HEK293T (cell line): ENCODE results near the gene CCDC33.

Experiments
- CTCF ChIA-PET: fragments of 350-600 bp; formaldehyde crosslinking; extraction: SDS; loops from one replicate; lab custom pipeline; 2021; ENCODE audit warnings: antibody characterized with exemption, inconsistent platforms; lab: Yijun Ruan, JAX
- POLR2A ChIA-PET: fragments of 350-600 bp; formaldehyde crosslinking; extraction: SDS; loops from one replicate; lab custom pipeline; 2020; ENCODE audit warnings: antibody characterized with exemption, inconsistent platforms; lab: Yijun Ruan, JAX
- DNase-seq: peaks from one replicate; pipeline ENCODE4 v3.0.0; 2012; ENCODE audit warnings: mixed read lengths; ENCODE audit errors: extremely low spot score
- ARNT ChIP-seq: fragments of 450-650 bp; IDR thresholded peaks from 2 replicates; pipeline ENCODE4 v1.6.1; 2017; ENCODE audit warnings: mild to moderate bottlenecking
- BHLHE40 ChIP-seq: fragments of 450-650 bp; IDR thresholded peaks from 2 replicates; pipeline ENCODE4 v1.6.1; 2016; ENCODE audit warnings: mild to moderate bottlenecking, moderate library complexity, borderline replicate concordance
- CTBP1 ChIP-seq: fragments of 450-650 bp; IDR thresholded peaks from 2 replicates; pipeline ENCODE4 v1.6.1; 2016; ENCODE audit warnings: borderline replicate concordance
- ELF4 ChIP-seq: fragments of 450-650 bp; IDR thresholded peaks from 2 replicates; pipeline ENCODE4 v1.6.1; 2017; ENCODE audit warnings: antibody characterized with exemption
- FOXA1 ChIP-seq: fragments of 450-650 bp; IDR thresholded peaks from 2 replicates; pipeline ENCODE4 v1.6.1; 2016; ENCODE audit warnings: mild to moderate bottlenecking
- FOXK2 ChIP-seq: fragments of 450-650 bp; IDR thresholded peaks from 2 replicates; pipeline ENCODE4 v1.6.1; 2016; ENCODE audit warnings: mild to moderate bottlenecking
- FOXM1 ChIP-seq: fragments of 450-650 bp; IDR thresholded peaks from 2 replicates; pipeline ENCODE4 v1.6.1; 2017; ENCODE audit warnings: mild to moderate bottlenecking, borderline replicate concordance
- HDGF ChIP-seq: fragments of 450-650 bp; IDR thresholded peaks from 2 replicates; pipeline ENCODE4 v1.6.1; 2017; ENCODE audit warnings: antibody characterized with exemption, borderline replicate concordance
- L3MBTL2 ChIP-seq: fragments of 450-650 bp; conservative IDR thresholded peaks from 2 replicates; pipeline ENCODE4 v1.6.1; 2016; ENCODE audit warnings: mild to moderate bottlenecking
- LEF1 ChIP-seq: fragments of 450-650 bp; IDR thresholded peaks from 2 replicates; pipeline ENCODE4 v1.6.1; 2017; ENCODE audit warnings: mild to moderate bottlenecking, borderline replicate concordance
- NFRKB ChIP-seq: fragments of 450-650 bp; IDR thresholded peaks from 2 replicates; pipeline ENCODE4 v1.6.1; 2016; ENCODE audit warnings: mild to moderate bottlenecking, moderate library complexity
- SP1 ChIP-seq: fragments of 450-650 bp; IDR thresholded peaks from 2 replicates; pipeline ENCODE4 v1.6.1; 2017
- SUZ12 ChIP-seq: fragments of 450-650 bp; IDR thresholded peaks from 2 replicates; pipeline ENCODE4 v1.6.1; 2016; ENCODE audit warnings: mild to moderate bottlenecking
- TARDBP ChIP-seq: fragments of 450-650 bp; IDR thresholded peaks from 2 replicates; pipeline ENCODE4 v1.6.1; 2016
- ZNF384 ChIP-seq: fragments of 450-650 bp; IDR thresholded peaks from 2 replicates; pipeline ENCODE4 v1.6.1; 2016
- TF ChIP-seq, protein P1 (sequence below): fragments of 450-650 bp; IDR thresholded peaks from 2 replicates; pipeline ENCODE4 v1.6.1; 2016

Gene CCDC33

GRCh38 chr15:74317820-74318375 lies 81.8 kb downstream of the CCDC33 start:
- TF ChIP-seq L3MBTL2 (no peak), FOXA1 (no peak), BHLHE40 (no peak), ELF4 (no peak), ARNT (no peak), CTBP1 (no peak), LEF1 (no peak), FOXM1 (no peak), ZNF384 (no peak), SP1 (no peak)
- DNase-seq: no peak
- ChIA-PET POLR2A (no interaction called here), CTCF (interaction anchor here (1.0 to 1.7 kb wide), 2 partner anchors 10 to 190 kb away, joined by 4 to 7 read pairs; no protein-coding TSS in a partner anchor)

- POLR2A ChIA-PET: no interaction called here
Measured at GRCh38 chr15:74318376-74319137, 82.4 kb downstream of the CCDC33 start.

GRCh38 chr15:74319138-74319460 lies 83.0 kb downstream of the CCDC33 start:
- TF ChIP-seq SUZ12 (no peak), FOXA1 (no peak), CTBP1 (no peak), ELF4 (no peak), HDGF (no peak), FOXM1 (no peak), BHLHE40 (no peak), NFRKB (no peak), TARDBP (no peak), FOXK2 (no peak), SP1 (no peak), ZNF384 (no peak), ARNT (no peak)
- TF ChIP-seq, protein P1, sequence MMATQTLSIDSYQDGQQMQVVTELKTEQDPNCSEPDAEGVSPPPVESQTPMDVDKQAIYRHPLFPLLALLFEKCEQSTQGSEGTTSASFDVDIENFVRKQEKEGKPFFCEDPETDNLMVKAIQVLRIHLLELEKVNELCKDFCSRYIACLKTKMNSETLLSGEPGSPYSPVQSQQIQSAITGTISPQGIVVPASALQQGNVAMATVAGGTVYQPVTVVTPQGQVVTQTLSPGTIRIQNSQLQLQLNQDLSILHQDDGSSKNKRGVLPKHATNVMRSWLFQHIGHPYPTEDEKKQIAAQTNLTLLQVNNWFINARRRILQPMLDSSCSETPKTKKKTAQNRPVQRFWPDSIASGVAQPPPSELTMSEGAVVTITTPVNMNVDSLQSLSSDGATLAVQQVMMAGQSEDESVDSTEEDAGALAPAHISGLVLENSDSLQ: no peak
- DNase-seq: no peak
- CTCF ChIA-PET: interaction anchor here (1.1 to 5.4 kb wide), 3 partner anchors 10 to 266 kb away, joined by 3 to 97 read pairs (median 48); no protein-coding TSS in a partner anchor
- POLR2A ChIA-PET: no interaction called here

More at GRCh38 chr15:74318376-74319137, 82.4 kb downstream of the CCDC33 start:
- TF ChIP-seq ARNT: no peak
- TF ChIP-seq HDGF: no peak
- no peak for TF ChIP-seq ZNF384
- TF ChIP-seq NFRKB: no peak
- TF ChIP-seq ELF4: no peak
- no peak for TF ChIP-seq L3MBTL2
- TF ChIP-seq FOXA1: no peak
- no peak for TF ChIP-seq LEF1
- TF ChIP-seq, protein P1: no peak
- TF ChIP-seq CTBP1: no peak
- TF ChIP-seq BHLHE40: no peak
- TF ChIP-seq FOXK2: no peak
- no peak for DNase-seq
- CTCF ChIA-PET: interaction anchor here (1.0 to 5.4 kb wide), 3 partner anchors 9 to 190 kb away, joined by 4 to 97 read pairs (median 7); no protein-coding TSS in a partner anchor

DNA sequence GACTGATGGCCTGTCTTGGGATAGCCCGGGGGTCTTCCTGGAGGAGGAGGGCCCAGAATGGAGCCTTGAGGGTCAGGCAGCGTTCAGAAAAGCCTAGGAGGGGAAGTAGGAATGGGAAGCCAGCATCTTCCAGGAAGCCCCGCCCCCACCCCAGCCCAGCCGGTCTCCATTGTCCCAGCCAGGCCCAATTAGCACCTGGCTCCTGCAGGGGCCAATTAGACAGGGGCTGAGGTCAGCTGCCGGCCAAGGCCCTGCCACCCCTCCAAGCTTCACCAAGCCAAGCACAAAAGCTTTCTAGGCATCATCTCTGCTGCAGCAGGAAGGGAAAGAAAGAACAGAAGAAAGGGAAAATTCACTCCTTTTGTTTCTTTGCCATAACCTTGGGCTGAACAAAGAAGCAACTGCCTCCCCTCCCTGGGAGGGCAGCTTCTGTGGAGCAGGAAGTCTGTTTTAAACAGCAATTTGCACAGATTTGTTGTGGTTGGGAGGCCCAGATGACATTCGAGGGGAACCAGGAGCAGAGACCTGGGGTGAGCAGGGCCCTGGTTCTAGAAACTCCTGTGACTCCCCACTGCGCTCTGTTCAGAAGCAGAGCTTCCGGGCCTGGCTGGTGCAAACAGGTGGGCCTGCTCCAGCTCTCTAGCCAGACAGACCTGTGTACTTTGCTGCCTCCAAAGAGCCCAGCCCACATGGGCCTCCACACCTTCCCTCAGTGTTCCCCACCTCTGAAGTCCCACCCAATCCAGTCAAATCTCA lies 83.6 kb downstream of the CCDC33 start:
- TF ChIP-seq ARNT (no peak), TARDBP (no peak), FOXK2 (no peak), HDGF (no peak), FOXM1 (no peak), ZNF384 (no peak), SUZ12 (no peak), SP1 (no peak), BHLHE40 (no peak)
- TF ChIP-seq, protein P1: no peak
- CTCF ChIA-PET: interaction anchor here (1.1 to 5.4 kb wide), 5 partner anchors 10 to 267 kb away, joined by 3 to 97 read pairs (median 7); no protein-coding TSS in a partner anchor
- POLR2A ChIA-PET: no interaction called here
- DNase-seq: no peak

GRCh38 chr15:74320352-74321247 lies 84.5 kb downstream of the CCDC33 start:
- DNase-seq: peak; percentile 63
- ChIA-PET POLR2A (interaction anchor here (1.0 kb wide), 1 partner anchor 192 kb away, joined by 3 read pairs; no protein-coding TSS in a partner anchor), CTCF (interaction anchor here (0.6 to 5.4 kb wide), 27 partner anchors 9 to 616 kb away, joined by 3 to 97 read pairs (median 4); partner anchors contain the start of genes CCDC33 and ISLR2)
- TF ChIP-seq, protein P1: no peak
- TF ChIP-seq NFRKB (no peak), ELF4 (no peak), L3MBTL2 (no peak), SP1 (no peak), FOXA1 (no peak), CTBP1 (no peak), LEF1 (no peak), FOXM1 (no peak), BHLHE40 (no peak), HDGF (no peak), ARNT (no peak), SUZ12 (no peak), TARDBP (no peak)
